B cell (primary cell): Measurements from ENCODE around the gene ARL14EP.

Source experiments
- EZH2 ChIP-seq: IDR thresholded peaks from 2 replicates; pipeline ENCODE4 v1.6.1; 2012; ENCODE audit warnings: borderline replicate concordance, low read depth, mild to moderate bottlenecking, moderate library complexity, low read length; ENCODE audit not compliant: insufficient read depth, poor library complexity, severe bottlenecking
- TF ChIP-seq, protein P1 (sequence below): fragments of 200-600 bp; IDR thresholded peaks from one replicate; pipeline ENCODE4 v1.8.0; 2022; ENCODE audit warnings: antibody characterized with exemption, mild to moderate bottlenecking

DNA sequence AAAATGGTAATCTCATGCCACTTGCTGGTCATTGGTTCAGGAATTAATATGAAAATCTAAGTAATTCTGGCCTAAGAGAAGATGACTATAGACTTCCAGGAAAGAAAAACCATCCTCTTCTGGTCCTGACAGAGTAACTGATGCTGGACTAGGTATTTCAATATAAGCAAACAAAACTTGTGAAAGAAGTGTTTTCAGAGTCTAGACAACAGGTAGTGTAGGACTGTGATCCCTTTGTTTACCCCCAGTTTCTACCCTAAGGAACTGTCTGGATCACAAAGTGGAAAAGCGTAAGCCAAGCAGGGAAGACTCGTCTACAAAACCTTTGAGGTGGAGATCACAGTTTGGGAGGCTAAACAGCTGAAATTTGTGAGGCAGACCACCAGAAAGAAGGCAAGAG is 30.4 kb upstream of the ARL14EP start:
- TF ChIP-seq, protein P1, sequence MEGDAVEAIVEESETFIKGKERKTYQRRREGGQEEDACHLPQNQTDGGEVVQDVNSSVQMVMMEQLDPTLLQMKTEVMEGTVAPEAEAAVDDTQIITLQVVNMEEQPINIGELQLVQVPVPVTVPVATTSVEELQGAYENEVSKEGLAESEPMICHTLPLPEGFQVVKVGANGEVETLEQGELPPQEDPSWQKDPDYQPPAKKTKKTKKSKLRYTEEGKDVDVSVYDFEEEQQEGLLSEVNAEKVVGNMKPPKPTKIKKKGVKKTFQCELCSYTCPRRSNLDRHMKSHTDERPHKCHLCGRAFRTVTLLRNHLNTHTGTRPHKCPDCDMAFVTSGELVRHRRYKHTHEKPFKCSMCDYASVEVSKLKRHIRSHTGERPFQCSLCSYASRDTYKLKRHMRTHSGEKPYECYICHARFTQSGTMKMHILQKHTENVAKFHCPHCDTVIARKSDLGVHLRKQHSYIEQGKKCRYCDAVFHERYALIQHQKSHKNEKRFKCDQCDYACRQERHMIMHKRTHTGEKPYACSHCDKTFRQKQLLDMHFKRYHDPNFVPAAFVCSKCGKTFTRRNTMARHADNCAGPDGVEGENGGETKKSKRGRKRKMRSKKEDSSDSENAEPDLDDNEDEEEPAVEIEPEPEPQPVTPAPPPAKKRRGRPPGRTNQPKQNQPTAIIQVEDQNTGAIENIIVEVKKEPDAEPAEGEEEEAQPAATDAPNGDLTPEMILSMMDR: no peak
- TF ChIP-seq EZH2: no peak
